GM19351 (cell line): Measurements from ENCODE around the gene UNC5C.

Source experiments
- ATAC-seq: cut with Tn5 transposase; IDR thresholded peaks from one replicate; pipeline ENCODE4 v1.9.1; 2021; ENCODE audit warnings: mild to moderate bottlenecking, moderate library complexity; ENCODE audit not compliant: unreplicated experiment

UNC5C gene

DNA sequence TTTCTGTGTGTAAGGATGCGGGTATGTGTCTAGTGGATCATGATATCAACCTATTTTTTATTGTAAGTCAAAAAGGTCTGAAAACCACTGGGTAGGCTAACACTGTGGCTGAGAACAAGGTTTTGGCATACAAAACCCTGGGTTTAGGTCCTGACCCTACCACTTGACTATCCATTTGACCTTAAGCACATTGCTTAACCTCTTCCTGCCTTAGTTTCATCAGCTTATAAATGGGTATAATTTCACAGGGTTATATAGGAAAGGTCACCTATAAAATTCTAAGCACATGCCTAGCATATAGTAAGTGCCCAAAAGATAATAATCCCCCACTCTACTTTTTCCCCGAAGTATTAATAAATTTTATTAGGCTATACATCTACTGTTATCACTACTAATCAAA, 263.0 kb downstream of the UNC5C start:
- ATAC-seq = no peak

DNA sequence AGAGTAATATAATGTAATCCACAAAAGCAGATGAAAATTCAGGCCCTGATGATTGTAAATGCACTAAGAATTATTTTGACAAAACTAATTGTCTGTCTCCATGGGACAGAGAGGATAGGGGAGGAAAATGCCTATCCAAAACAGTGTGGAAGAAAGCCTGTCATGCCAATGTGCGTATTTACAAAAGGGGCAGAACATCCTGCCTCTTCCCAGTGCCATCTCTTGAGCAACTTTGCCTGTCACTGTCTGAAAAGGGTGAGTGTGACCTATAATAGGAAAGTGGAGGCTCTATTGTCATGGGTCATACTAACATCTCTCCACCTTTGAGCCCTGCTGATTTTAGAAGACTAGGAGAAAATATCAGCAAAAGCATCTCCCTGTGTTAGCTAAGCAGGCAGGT, 264.1 kb downstream of the UNC5C start:
- ATAC-seq = no peak

DNA sequence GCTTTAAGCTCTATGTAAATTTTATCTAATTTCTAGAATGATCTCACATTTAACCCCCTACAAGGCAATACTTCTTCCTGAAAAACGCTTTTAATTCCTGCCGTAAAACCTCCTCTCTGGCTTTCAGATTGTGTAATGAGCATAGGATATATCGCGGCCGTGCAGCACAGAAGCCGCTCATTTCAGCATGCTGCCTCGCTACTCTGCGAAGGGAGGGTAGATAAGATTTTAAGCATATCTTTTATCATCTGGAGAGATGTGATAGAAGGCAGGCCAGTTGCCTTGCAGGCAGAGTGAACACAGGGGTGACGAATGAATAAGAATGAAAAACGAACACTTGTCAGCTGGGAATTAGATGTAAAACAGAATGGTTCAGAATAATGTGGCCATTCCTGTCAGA, 265.5 kb downstream of the UNC5C start:
- ATAC-seq = no peak

DNA sequence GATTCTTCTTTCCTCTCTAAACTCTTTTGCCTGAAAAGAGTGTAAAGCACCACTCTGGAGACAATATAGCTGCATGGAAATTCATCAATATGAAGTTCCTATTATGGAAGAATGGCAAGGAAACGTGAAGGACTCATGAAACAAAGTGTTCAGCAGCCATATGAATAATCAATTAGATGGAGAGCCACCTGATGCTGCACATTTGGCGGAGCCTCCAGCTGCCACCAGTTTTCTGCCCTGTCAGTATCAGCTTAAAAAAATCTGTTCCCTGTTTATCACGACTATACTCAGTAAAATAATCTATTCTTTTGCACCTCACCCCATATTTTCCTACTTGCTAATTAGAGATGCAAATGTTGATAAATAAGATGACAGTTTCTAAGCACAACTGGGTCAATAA, 276.0 kb downstream of the UNC5C start:
- no peak for ATAC-seq

DNA sequence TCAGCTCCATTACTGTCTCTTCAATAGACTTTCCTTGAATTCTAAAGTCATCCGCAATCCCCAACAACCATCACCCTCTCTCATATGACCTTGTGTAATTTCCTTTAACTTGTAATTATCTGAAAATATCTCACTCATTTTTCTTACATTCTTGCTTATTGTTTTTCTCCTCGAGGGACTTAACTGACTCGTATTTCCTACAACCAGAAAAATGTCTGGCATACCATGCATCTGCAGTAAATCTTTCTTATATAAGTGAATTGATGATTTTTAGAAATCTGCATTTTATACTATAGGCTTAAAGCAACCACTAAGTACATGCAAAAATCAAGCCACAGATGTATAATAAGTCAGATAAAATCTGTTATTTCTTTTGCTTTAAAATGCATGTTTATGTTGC, 276.7 kb downstream of the UNC5C start:
- no peak for ATAC-seq

DNA sequence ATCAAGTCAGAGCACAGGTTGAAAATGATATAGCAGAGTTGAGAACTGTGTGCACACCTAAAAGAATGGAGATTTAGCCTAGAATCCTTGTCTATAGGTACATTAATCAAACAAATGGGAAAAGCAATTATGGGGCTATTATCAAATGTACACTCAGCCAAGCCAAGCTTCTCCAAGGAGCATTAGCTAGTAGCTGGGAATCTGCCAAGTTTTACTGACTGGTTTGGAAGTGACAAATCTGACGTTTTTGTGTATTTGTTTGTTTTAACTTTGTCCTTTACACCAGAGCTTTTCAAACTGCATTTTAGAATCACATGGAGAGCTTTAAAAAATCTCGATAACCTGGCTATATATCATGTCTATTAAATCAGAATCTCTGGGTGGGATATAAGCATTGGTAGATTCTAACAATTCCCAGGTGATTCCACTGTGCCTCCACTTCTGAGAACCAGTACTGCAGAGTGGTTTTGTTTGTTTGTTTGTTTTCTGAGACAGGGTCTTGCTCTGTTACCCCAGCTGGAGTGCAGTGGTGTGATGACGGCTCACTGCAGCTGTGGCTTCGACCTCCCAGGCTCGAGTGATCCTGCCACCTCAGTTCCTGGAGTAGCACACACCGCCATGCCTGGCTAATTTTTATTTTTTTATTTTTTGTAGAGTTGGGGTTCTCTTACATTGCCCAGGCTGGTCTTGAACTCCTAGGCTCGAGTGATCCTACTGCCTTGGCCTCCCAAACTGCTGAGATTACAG, 279.8 kb downstream of the UNC5C start:
- ATAC-seq = no peak

DNA sequence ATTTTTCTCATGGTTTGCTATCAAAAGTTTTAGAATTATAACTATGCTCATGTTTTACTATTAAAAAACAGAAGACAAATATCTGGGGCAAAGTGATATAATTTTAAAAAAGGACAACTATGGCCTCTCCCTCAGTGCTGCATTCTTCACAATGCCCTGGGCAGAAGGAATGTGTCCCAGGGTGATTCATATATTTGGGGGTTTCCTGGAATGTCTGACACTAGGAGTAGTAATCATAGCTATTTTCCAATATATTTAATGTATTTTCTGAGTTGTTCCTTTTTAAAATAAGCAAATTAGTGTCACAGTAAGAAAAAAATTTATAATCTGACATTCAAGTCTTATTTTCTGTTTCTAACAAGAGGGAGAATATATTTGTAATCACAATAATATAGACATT, 281.7 kb downstream of the UNC5C start:
- no peak for ATAC-seq

DNA sequence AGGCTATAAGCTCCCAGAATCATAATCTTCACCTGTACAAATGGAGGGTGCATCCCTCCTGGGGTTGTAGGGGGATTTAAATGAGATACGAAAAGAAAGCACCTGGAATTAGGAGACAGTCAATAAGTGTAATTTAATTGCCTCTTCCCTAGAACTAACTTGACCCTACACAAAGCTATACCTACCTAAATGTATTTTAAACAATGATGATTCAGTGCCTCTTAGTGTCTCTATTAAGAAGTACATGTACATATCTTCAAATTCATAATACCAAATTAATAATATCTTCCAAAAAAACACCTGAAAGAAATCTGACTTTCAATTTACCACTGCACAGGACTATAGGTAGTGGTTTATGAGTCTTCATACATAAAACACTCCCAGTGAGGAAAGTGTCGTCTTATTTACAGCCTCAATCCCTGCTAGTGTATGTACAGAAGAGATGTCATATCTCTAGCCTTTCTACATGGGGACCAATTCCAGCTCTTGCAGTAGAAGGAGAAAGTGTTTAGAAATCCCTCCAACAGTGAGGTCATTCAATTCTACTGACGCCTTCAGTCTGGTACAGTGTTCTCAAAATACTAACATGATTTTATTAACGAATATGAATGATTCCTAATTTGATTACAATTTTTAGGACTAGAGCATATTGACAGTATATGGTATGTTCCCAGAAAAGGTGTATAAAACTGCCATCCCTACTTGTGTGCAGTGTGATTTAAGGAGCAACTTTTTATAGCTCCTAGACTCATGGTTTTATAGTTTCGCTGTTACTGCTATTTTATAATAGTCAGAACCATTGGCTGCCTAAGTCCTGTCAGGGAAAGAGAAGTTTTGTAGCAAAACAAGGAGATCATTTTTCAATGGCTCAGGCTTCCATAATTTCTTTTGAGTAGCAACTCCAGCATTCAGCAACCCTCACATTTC, 282.7 kb downstream of the UNC5C start:
- ATAC-seq = no peak

DNA sequence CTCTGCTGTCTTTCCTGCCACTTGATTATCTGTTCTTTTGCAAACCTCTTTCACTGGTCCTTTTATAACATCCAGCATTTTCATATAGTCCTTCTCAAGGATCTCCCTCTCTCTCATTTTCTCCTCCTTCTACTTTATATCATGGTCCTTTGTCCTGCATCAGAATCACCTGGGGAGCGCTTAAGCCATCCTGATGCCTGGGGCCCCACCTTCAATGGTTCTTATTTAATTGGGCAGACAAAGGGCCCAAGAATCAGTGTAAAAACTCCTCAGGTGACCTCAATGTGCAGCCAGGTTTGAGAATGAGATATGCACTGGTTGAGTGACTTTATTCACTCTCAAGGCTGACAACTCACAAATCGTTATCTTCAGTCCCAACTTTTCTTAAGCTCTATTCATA, 283.9 kb downstream of the UNC5C start:
- ATAC-seq = no peak

DNA sequence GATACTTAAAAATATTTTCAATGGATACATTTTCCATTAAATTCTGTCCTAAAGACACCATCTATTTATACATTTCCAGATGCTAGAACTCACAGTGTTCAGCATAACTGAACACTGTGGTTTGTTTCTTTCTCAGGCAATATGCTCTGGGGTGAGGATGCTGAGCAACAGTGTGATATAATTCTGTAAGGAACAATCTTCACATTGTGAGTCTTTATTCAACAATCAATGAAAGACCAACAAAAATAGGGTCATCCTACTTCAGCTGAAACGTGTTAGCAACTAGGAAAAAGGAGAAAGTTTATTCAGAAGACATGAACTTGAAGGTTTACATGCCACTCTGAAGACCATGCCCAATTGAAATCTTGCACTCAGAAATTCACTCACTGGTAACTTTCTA, 284.8 kb downstream of the UNC5C start:
- no peak for ATAC-seq

DNA sequence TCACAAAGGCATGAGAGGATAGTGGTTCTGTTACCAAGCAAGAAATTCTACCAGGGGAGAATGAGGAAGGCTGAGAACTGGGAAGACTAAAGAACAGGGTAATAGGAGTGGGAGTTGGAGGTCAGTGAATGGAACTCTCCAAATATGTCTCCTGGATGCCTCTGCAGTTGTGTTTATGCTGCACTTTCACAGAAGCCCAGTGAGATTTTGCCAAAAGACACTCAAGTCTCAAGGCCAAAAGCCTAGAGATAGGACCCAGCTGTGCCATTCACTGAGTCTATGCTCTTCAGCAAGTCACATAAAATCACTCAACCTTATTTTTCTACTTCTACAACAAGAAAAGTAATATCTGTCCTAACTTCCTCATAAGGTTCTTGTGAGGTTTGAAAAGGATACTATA, 285.4 kb downstream of the UNC5C start:
- ATAC-seq = no peak

DNA sequence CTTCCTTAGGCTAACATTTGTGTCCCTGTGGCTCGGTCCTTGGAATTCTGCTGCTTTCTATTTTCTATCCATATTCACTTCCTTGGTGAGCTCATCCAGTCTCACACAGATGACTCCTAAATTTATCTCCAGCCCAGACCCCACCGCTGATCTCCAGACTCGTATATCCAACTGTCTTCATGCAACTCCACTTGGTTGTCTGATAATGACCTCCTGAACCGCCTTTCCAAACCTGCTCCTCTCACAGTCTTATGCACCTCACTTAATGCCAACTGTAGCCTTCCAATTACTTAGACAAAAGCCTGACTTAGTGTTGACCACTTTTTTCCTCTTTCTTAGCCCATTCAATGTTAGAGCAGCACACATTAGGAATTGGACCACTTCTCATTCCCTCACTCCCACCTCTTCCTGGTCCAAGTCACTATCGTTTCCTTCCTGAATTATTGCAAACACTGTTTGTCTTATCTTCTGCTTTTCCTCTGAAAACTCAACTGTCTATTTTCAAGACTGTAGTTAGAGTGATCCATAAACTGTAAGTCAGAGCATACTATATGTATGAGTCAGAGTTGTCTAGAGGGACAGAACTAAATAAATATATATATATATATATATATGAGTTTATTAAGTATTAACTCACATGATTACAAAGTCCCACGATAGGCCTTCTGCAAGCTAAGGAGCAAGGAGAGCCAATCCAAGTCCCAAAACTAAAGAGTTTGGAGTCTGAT, 292.5 kb downstream of the UNC5C start:
- ATAC-seq = no peak

DNA sequence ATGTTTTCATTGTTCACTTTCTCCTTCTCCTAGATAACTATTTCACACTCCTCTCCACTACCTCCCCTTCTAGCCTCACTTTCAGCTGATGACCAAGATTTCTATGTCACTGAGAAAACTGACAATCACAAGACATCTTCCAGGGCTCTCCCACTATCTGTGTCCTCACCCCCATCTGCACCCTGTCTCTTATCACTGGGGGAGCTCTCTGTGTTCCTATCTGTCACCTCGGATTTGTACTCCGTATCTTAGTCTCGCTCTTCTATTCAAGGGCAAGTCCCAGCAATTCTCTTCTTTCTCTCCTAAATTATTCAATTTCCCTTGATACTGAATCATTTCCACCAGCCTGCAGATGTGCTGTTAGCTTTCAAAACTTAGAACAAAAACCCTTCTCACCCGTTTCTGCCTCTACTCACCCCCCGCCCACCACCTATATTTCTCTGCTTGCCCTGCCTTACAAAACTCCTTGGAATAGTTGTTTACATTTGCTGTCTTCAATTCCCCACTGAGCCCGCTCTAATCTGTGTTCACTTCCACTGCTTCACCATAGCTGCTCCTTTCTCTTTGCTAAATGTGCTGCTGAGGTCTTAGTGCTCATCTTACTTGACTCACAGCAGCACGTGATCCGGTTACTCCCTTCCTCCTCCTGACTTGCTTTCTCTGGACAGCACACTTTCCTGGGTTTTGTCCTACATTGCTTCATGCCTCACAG, 293.2 kb downstream of the UNC5C start:
- no peak for ATAC-seq

DNA sequence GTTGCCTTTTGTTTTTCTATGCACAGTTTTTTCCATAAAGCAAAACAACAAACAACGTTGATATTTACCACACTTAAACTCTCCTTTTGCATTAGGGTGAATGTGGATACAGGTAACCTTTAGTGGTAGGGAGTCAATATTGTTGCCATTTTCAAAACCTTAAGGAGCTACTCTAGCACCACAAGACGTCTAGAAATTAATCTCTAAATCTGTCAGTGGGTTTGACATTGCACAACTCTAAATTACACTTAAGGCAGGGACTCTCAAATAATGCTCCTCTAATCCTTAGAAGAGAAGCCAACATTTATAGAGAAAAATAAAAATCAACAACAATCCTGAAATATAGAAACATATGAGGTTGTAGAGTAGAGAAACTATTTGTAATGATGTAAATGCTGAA, 297.2 kb downstream of the UNC5C start:
- ATAC-seq = no peak

DNA sequence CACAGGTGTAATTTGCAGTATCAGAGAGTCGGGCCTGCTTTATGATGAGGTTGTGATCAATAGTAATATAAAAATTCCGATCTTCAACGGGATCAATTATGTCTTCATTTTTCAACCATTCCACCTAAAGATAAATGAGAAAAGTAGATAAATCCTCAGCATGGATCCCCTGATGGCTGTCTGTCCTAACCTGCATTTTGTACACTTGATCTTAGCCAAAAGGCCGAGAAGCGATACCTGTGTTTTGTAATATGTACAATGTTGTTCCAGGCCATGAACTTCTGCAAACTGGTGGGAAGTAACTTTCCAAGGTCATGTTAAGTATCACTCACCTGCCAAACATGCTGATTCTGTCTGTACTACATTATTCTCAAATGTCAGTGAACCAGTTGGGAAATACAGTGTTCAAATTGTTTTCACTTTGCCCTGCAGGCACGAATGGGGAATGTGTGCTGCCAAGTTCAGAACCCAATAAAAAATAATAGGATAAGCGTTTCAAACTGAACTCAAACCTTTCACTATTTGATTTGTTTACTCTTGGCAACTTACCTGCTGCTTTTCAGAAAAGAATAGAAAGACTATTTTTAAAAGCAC, 298.1 kb downstream of the UNC5C start:
- no peak for ATAC-seq

DNA sequence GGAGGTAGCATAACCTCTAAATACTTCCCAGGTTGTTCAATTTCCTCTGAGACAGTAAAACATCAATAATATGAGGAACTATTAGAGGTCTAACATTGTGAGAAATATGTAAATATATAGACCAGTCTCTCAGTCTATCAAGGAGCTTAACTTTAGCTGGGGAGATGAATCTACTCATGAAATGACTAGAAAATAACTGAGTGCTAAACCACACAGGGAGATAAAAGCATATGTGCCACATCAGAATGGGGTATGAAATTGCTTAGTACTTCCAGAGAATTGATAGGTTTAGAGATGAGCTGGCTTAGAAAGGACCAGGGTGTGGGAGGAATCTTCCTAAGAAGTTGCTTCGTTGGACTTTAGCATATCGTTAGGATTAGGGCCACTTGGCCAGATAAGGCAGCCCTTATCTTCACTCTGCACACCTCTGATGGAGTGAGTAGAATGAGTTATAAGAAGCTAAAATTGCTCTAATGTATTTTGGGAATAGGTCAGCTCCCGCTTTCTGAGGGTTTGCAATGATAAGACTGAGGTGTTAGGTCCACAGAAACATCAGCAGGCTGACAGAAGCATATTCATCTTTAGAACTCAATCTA, 299.2 kb downstream of the UNC5C start:
- no peak for ATAC-seq

DNA sequence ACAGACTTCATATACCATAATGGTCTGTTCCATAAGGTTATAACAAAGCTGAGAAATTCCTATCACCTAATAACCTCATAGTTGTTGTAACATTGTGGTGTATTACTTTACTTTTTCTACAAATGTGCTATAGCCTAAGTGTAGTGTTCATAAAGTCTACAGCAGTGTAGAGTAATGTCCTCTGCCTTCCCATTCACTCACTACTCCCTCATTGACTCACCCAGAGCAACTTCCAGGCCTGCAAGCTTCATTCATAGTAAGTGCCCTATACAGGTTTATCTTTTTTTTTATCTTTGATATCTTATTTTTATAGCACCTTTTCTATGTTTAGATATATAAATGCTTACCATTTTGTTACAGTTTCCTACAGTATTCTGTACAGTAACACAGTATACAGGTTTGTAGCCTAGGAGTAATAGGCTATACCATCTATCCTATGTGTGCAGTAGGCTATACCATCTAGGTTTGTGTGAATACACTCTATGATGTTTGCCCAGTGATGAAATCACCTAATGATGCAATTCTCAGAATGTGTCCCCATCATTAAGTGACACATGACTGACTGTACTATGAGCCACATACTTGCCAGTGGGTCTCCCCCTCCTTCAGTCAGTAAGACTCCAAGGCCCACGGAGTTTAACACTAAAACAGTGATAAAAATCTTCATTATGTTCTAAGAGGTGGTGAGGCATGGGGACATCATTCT, 299.9 kb downstream of the UNC5C start:
- ATAC-seq = no peak

DNA sequence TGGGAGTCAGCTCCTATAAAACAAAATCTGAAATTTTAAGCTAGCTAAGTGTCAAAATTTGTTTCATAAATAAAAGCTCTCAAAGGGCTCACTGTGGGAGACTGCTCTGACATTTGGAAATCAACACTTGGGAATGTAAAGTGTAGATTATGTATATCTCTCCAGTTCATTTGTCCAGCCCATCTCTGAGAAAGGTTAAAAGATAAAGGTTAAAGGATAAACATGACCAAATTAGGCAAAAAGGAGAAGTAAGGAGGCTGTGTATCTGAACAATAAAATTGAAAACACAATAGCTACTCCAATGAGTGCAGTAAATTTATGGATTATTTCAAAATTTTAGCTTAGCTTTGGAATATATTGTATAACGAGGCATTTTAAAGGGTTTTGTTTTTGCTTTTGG, 304.9 kb downstream of the UNC5C start:
- ATAC-seq = no peak

DNA sequence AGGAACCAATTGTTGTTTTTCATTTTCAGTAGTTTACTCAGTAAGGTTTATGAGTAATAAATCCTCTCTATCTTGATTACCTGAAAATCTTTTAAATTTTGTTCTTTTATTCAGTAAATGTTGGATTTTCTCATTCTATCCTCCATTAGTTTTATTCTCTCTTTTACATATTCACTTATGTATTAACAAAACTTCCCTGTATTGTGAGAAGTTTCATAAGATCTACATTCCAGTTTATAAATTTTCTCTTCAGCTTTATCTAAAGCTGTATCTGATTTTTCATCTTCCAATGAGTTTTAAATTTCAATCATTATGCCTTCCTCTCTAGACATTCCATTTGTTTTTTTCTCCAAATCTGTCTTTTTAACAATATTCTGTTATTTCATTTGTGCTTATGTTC, 310.2 kb downstream of the UNC5C start:
- no peak for ATAC-seq
